ENCODE data around the gene SIN3A.
A peak's percentile ranks its signal among the peaks of the same experiment; 100 is the strongest.
"Not testable (repeated sequence)": the region's sequence is repeated elsewhere in the genome, so short reads cannot be mapped to it uniquely, and the experiment has no call there.

The SIN3A gene

DNA sequence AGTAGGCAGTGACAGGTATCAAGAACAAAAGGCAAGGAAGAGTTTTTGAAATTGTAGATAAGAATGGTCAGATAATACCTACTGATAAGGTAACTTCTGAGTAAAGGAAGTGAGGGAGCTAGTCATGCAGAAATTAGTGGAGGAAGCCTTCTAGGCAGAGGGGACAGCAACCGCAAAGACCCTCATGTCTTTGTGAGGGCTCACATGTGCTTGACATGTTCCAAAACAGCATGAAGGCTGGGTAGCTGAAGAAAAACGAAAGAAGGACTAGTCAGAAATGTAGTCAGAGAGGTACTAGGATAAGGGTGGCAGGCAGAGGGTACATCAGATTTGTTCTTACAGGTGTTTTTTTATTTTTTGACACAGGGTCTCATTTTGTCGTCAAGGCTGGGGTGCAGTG lies 5.3 kb downstream of the SIN3A start:
- no peak overlapping the region for H3K9ac ChIP-seq (ENCODE audit: low read depth, low read length, poor library complexity, severe bottlenecking)
- no peaks in the 10 kb centered on the region for H3K27me3 ChIP-seq (ENCODE audit: insufficient read depth, low read length, poor library complexity, severe bottlenecking)
- no peak for TF ChIP-seq EZH2phosphoT487 (IDR thresholded peaks at IDR 0.05; ENCODE audit: borderline replicate concordance)
- TF ChIP-seq, protein P1, sequence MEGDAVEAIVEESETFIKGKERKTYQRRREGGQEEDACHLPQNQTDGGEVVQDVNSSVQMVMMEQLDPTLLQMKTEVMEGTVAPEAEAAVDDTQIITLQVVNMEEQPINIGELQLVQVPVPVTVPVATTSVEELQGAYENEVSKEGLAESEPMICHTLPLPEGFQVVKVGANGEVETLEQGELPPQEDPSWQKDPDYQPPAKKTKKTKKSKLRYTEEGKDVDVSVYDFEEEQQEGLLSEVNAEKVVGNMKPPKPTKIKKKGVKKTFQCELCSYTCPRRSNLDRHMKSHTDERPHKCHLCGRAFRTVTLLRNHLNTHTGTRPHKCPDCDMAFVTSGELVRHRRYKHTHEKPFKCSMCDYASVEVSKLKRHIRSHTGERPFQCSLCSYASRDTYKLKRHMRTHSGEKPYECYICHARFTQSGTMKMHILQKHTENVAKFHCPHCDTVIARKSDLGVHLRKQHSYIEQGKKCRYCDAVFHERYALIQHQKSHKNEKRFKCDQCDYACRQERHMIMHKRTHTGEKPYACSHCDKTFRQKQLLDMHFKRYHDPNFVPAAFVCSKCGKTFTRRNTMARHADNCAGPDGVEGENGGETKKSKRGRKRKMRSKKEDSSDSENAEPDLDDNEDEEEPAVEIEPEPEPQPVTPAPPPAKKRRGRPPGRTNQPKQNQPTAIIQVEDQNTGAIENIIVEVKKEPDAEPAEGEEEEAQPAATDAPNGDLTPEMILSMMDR (conservative IDR thresholded peaks at IDR 0.05; ENCODE audit: low read length), result no peak
- H4K20me1 ChIP-seq (ENCODE audit: insufficient read depth, low read length, poor library complexity, severe bottlenecking), result peaks cover 88% of the 10 kb centered on the region
- peaks cover 93% of the 10 kb centered on the region for H3K79me2 ChIP-seq (ENCODE audit: insufficient read depth, low read length)
- no peak overlapping the region for H2AFZ ChIP-seq (ENCODE audit: low read length)
- peak overlapping the region; percentile 54 for H3K4me2 ChIP-seq (ENCODE audit: low read depth, low read length, poor library complexity, severe bottlenecking)
- peaks cover 33% of the 10 kb centered on the region for H3K4me1 ChIP-seq (ENCODE audit: insufficient read depth, low read length, poor library complexity, severe bottlenecking)
- peak overlapping the region; percentile 36 for H3K4me3 ChIP-seq (ENCODE audit: low read length, poor library complexity, severe bottlenecking)
- H3K36me3 ChIP-seq (ENCODE audit: insufficient read depth, low read length), result peaks cover 31% of the 10 kb centered on the region; the same call in 1 of the 2 replicates
- H3K9me3 ChIP-seq (ENCODE audit: insufficient read depth, low read depth, low read length), result no peaks in the 10 kb centered on the region
- H3F3A ChIP-seq (ENCODE audit: low read depth), result peaks cover 14% of the 10 kb centered on the region
- no peaks in the 10 kb centered on the region for H3K9me2 ChIP-seq (replicated peaks; ENCODE audit: low read depth, low read length)

DNA sequence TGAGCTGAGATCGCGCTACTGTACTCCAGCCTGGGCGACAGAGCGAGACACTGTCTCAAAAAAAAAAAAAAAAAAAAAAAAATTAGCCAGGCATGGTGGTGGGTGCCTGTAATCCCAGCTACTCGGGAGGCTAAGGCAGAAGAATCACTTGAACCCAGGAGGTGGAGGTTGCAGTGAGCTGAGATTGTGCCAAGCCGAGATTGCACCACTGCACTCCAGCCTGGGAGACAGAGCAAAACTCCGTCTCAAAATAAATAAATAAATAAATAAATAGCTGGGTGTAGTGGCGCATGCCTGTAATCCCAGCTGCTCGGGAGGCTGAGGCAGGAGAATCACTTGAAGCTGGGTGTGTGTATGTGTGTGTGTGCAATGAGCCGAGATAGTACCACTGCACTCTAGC lies 6.2 kb downstream of the SIN3A start:
- H3K9ac ChIP-seq (ENCODE audit: low read depth, low read length, poor library complexity, severe bottlenecking); H3K4me2 ChIP-seq (ENCODE audit: low read depth, low read length, poor library complexity, severe bottlenecking); H3K27me3 ChIP-seq (ENCODE audit: insufficient read depth, low read length, poor library complexity, severe bottlenecking); H3K4me3 ChIP-seq (ENCODE audit: low read length, poor library complexity, severe bottlenecking); H2AFZ ChIP-seq (ENCODE audit: low read length); H3K9me3 ChIP-seq (ENCODE audit: insufficient read depth, low read depth, low read length); H3K9me2 ChIP-seq (replicated peaks; ENCODE audit: low read depth, low read length): not testable (repeated sequence)
- H3F3A ChIP-seq (ENCODE audit: low read depth), result peaks cover 14% of the 10 kb centered on the region
- peaks cover 33% of the 10 kb centered on the region for H3K4me1 ChIP-seq (ENCODE audit: insufficient read depth, low read length, poor library complexity, severe bottlenecking)
- peaks cover 36% of the 10 kb centered on the region; the same call in 1 of the 2 replicates for H3K36me3 ChIP-seq (ENCODE audit: insufficient read depth, low read length)
- H3K79me2 ChIP-seq (ENCODE audit: insufficient read depth, low read length), result peaks cover 99% of the 10 kb centered on the region
- H4K20me1 ChIP-seq (ENCODE audit: insufficient read depth, low read length, poor library complexity, severe bottlenecking), result peaks cover 91% of the 10 kb centered on the region

DNA sequence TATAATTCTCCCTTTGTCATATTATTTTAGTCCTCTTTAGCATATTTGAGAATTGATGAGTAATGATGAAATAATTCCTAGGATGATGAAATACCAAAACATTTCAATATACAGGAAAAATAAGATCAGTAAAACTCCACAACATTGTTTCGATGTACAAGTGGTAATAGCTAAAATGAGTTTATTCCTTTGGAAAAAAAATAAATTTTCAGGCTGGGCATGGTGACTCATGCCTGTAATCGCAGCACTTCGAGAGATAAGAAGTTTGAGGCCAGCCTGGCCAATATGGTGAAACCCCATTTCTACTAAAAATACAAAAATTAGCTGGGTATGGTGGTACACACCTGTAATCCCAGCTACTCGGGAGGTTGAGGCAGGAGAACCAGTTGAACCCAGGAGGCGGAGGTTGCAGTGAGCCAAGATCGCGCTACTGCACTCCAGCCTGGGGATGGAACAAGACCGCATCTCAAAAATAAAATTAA lies 7.5 kb downstream of the SIN3A start:
- Histone ChIP-seq H3K4me1 (ENCODE audit: insufficient read depth, low read length, poor library complexity, severe bottlenecking) (peaks cover 24% of the 10 kb centered on the region), H3K36me3 (ENCODE audit: insufficient read depth, low read length) (peaks cover 36% of the 10 kb centered on the region; the same call in 1 of the 2 replicates), H3K79me2 (ENCODE audit: insufficient read depth, low read length) (peaks cover 98% of the 10 kb centered on the region), H3F3A (ENCODE audit: low read depth) (peaks cover 14% of the 10 kb centered on the region), H4K20me1 (ENCODE audit: insufficient read depth, low read length, poor library complexity, severe bottlenecking) (peaks cover 87% of the 10 kb centered on the region)
- not testable (repeated sequence) for H3K4me2 ChIP-seq (ENCODE audit: low read depth, low read length, poor library complexity, severe bottlenecking); H2AFZ ChIP-seq (ENCODE audit: low read length); H3K27me3 ChIP-seq (ENCODE audit: insufficient read depth, low read length, poor library complexity, severe bottlenecking); H3K4me3 ChIP-seq (ENCODE audit: low read length, poor library complexity, severe bottlenecking); H3K9ac ChIP-seq (ENCODE audit: low read depth, low read length, poor library complexity, severe bottlenecking); H3K9me2 ChIP-seq (replicated peaks; ENCODE audit: low read depth, low read length); H3K9me3 ChIP-seq (ENCODE audit: insufficient read depth, low read depth, low read length)

DNA sequence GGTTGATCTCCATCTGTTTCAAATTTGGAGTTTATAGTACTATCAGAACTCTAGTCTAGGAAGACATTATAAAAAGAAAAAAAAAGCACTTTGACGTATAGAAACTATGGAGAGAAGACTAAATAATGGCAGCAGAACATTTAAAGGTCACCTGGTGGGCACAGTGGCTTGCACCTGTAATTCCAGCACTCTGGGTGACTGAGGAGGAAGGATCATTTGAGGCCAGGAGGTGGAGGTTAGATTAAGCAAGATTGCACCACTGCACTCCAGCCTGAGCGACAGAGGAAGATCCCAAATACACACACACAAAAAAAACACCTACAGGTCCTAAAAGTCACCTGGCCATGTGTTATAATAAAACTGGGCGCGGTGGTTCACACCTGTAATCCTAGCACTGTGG lies 13.8 kb downstream of the SIN3A start:
- Histone ChIP-seq H3K4me3 (ENCODE audit: low read length, poor library complexity, severe bottlenecking) (no peak overlapping the region), H2AFZ (ENCODE audit: low read length) (no peak overlapping the region), H3K9me2 (replicated peaks; ENCODE audit: low read depth, low read length) (no peaks in the 10 kb centered on the region), H3K4me2 (ENCODE audit: low read depth, low read length, poor library complexity, severe bottlenecking) (no peak overlapping the region), H3K36me3 (ENCODE audit: insufficient read depth, low read length) (peaks cover 35% of the 10 kb centered on the region; the same call in 1 of the 2 replicates), H3F3A (ENCODE audit: low read depth) (no peaks in the 10 kb centered on the region), H4K20me1 (ENCODE audit: insufficient read depth, low read length, poor library complexity, severe bottlenecking) (peaks cover 80% of the 10 kb centered on the region), H3K27me3 (ENCODE audit: insufficient read depth, low read length, poor library complexity, severe bottlenecking) (no peaks in the 10 kb centered on the region), H3K9me3 (ENCODE audit: insufficient read depth, low read depth, low read length) (no peaks in the 10 kb centered on the region), H3K79me2 (ENCODE audit: insufficient read depth, low read length) (peaks cover 98% of the 10 kb centered on the region), H3K9ac (ENCODE audit: low read depth, low read length, poor library complexity, severe bottlenecking) (no peak overlapping the region), H3K4me1 (ENCODE audit: insufficient read depth, low read length, poor library complexity, severe bottlenecking) (no peaks in the 10 kb centered on the region)
- TF ChIP-seq EZH2phosphoT487 (IDR thresholded peaks at IDR 0.05; ENCODE audit: borderline replicate concordance), result no peak
- TF ChIP-seq, protein P1 (conservative IDR thresholded peaks at IDR 0.05; ENCODE audit: low read length), result no peak

All from Loucy (cell line).